Esophagus muscularis mucosa (tissue), 4 donors: ENCODE results near the gene SETD2. TPM values are rescaled to one million over a fixed set of nuclear protein-coding genes. Genes with fewer than 3 reads are reported as not detected.

ENCODE experiments used
- DNase-seq: peaks from one replicate; pipeline ENCODE4 v3.0.0-alpha.2; 2017; ENCODE audit errors: extremely low spot score
- H3K27ac ChIP-seq, 4 donors: fragments of 200-600 bp; sonication (generic); replicated peaks in 1 of 4; 1 replicate in 3 of 4; 2 replicates in 1 of 4; pipeline ENCODE4 v1.5.1; 2016 to 2019; ENCODE audit warnings: mild to moderate bottlenecking in 1 of 4
- H3K27me3 ChIP-seq, 4 donors: fragments of 200-600 bp; sonication (generic); one replicate each; pipeline versions ENCODE4 v1.5.1 to v1.6.0; 2016 to 2019
- H3K36me3 ChIP-seq, 4 donors: fragments of 200-600 bp; sonication (generic); one replicate each; pipeline ENCODE4 v1.5.1; 2016 to 2019
- H3K4me1 ChIP-seq, 4 donors: fragments of 200-600 bp; sonication (generic); one replicate each; pipeline ENCODE4 v1.5.1; 2016 to 2019
- H3K4me3 ChIP-seq, 4 donors: fragments of 200-600 bp; sonication (generic); 1 replicate in 2 of 4; 2 replicates in 2 of 4; pipeline ENCODE4 v1.5.1; 2016 to 2019; ENCODE audit warnings: mild to moderate bottlenecking in 4 of 4, moderate library complexity in 1 of 4
- H3K9me3 ChIP-seq, 4 donors: fragments of 200-600 bp; sonication (generic); 1 replicate in 3 of 4; 2 replicates in 1 of 4; pipeline ENCODE4 v1.5.1; 2016 to 2019
- CTCF ChIP-seq, 3 experiments: fragments of 200-600 bp in 2 of 3; fragments of 450-650 bp in 1 of 3; sonication (generic) in 2 of 3; IDR thresholded peaks; one replicate each; pipeline ENCODE4 v1.5.1; 2017 to 2019; ENCODE audit warnings: antibody characterized with exemption in 3 of 3, mild to moderate bottlenecking in 2 of 3, moderate library complexity in 1 of 3
- EP300 ChIP-seq: sonication (generic); formaldehyde crosslinking; IDR thresholded peaks from one replicate; pipeline ENCODE4 v1.6.1; 2017; ENCODE audit warnings: antibody characterized with exemption
- POLR2A ChIP-seq: fragments of 450-650 bp; IDR thresholded peaks from one replicate; pipeline ENCODE4 v1.6.1; 2017; ENCODE audit warnings: antibody characterized with exemption, moderate library complexity, mild to moderate bottlenecking, low read depth
- POLR2AphosphoS5 ChIP-seq, 2 donors: sonication (generic); formaldehyde crosslinking; IDR thresholded peaks; one replicate each; pipeline ENCODE4 v1.6.1; 2017; ENCODE audit warnings: antibody characterized with exemption in 2 of 2
- WGBS: methylation state at CpG from one replicate; pipeline ENCODE4 v1.1.5; 2018; 5-methylcytosine and 5-hydroxymethylcytosine counted together
- intact Hi-C: fragments of 100-400 bp; cut with DNase I; formaldehyde crosslinking; loops from one replicate; pipeline ENCODE4 v1.15.1; 2023
- total RNA-seq, 4 donors: library from RNA; depleted of rRNA; stranded (reverse); fragments of >200 nt; gene quantifications; one replicate each; pipeline versions ENCODE4 v1.1.0 to v1.2.1, GENCODE V29; 2016

The SETD2 gene
- total RNA-seq, 4 donors from 2014 or later: 52.2 to 66.4 (median 56.8) TPM

GRCh38 chr3:47159820-47160219, 4.1 kb downstream of the SETD2 start:
- Histone ChIP-seq H3K27me3 (no peaks in the 10 kb centered on the region), H3K27ac (no peak overlapping the region), H3K36me3 (no peaks in the 10 kb centered on the region), H3K4me3 (no peak overlapping the region), H3K4me1 (peaks cover 53 to 79% (median 76%) of the 10 kb centered on the region in 4 donors), H3K9me3 (no peaks in the 10 kb centered on the region)
- intact Hi-C loops: loop anchor here (5.0 kb wide), 1 partner anchor 122 kb away; the partner anchor contains the start of genes KIF9 and KLHL18
- WGBS: 82% methylated on average over 3 of the region's 3 CpGs
- no peak for DNase-seq
- no peak for TF ChIP-seq EP300
- TF ChIP-seq POLR2A: no peak
- no peak for TF ChIP-seq POLR2AphosphoS5 (IDR thresholded peaks at IDR 0.05)
- no peak for TF ChIP-seq CTCF (IDR thresholded peaks at IDR 0.05)

- Histone ChIP-seq H3K27me3 (no peaks in the 10 kb centered on the region), H3K27ac (no peak overlapping the region), H3K4me1 (peaks cover 53 to 84% (median 80%) of the 10 kb centered on the region in 4 donors), H3K36me3 (no peaks in the 10 kb centered on the region), H3K9me3 (no peaks in the 10 kb centered on the region), H3K4me3 (no peak overlapping the region)
- TF ChIP-seq POLR2A: no peak
- intact Hi-C loops: no loop called here
- peak; percentile 4 for DNase-seq
These were observed 5.7 kb downstream of the SETD2 start for GRCh38 chr3:47158208-47158607.

- H3K4me3 ChIP-seq: no peak overlapping the region
- intact Hi-C loops: no loop called here
- no peaks in the 10 kb centered on the region for H3K9me3 ChIP-seq
- no peak for DNase-seq
- 68% methylated on average over 1 of the region's 1 CpG for WGBS
- H3K36me3 ChIP-seq: no peaks in the 10 kb centered on the region
- no peak for TF ChIP-seq POLR2A
- TF ChIP-seq POLR2AphosphoS5 (IDR thresholded peaks at IDR 0.05): no peak
- no peak for TF ChIP-seq CTCF (IDR thresholded peaks at IDR 0.05)
- TF ChIP-seq EP300: no peak
- H3K4me1 ChIP-seq: peaks cover 41 to 83% (median 81%) of the 10 kb centered on the region in 4 donors
- H3K27me3 ChIP-seq: no peaks in the 10 kb centered on the region
- H3K27ac ChIP-seq: no peak overlapping the region
These were observed 7.5 kb downstream of the SETD2 start for GRCh38 chr3:47156396-47156795.

- H3K9me3 ChIP-seq: no peaks in the 10 kb centered on the region
- H3K27ac ChIP-seq: no peak overlapping the region
- 77% methylated on average over 2 of the region's 2 CpGs for WGBS
- no peak for DNase-seq
- TF ChIP-seq CTCF (IDR thresholded peaks at IDR 0.05) (no peak), EP300 (no peak), POLR2A (no peak), POLR2AphosphoS5 (IDR thresholded peaks at IDR 0.05) (no peak)
- no peak overlapping the region for H3K4me3 ChIP-seq
- peaks cover 18 to 78% (median 70%) of the 10 kb centered on the region in 4 donors for H3K4me1 ChIP-seq
- intact Hi-C loops: no loop called here
- H3K36me3 ChIP-seq: no peaks in the 10 kb centered on the region
- no peaks in the 10 kb centered on the region for H3K27me3 ChIP-seq
These were observed 11.3 kb downstream of the SETD2 start for GRCh38 chr3:47152578-47152977.

GRCh38 chr3:47151836-47152235, 12.1 kb downstream of the SETD2 start:
- H3K4me1 ChIP-seq: peaks cover 16 to 74% (median 64%) of the 10 kb centered on the region in 4 donors
- intact Hi-C loops: no loop called here
- 57% methylated on average over 1 of the region's 1 CpG for WGBS
- no peak overlapping the region for H3K4me3 ChIP-seq
- H3K36me3 ChIP-seq: no peaks in the 10 kb centered on the region
- no peak for DNase-seq
- TF ChIP-seq EP300: no peak
- no peak for TF ChIP-seq CTCF (IDR thresholded peaks at IDR 0.05)
- TF ChIP-seq POLR2AphosphoS5 (IDR thresholded peaks at IDR 0.05): no peak
- no peak for TF ChIP-seq POLR2A
- H3K27me3 ChIP-seq: no peaks in the 10 kb centered on the region
- no peak overlapping the region for H3K27ac ChIP-seq
- no peaks in the 10 kb centered on the region for H3K9me3 ChIP-seq
